Cardiac fibroblast (primary cell): ENCODE measurements around the gene OLR1.

ENCODE experiments used
- DNase-seq, 2 donors: peaks; one replicate each; pipeline versions ENCODE4 v3.0.0 to v3.0.0-alpha.2; 2010; ENCODE audit warnings: low read depth in 2 of 2
- H3K4me3 ChIP-seq, 2 donors: replicated peaks in 1 of 2; 1 replicate in 1 of 2; 2 replicates in 1 of 2; pipeline ENCODE4 v1.5.1; 2011; ENCODE audit warnings: low read depth in 2 of 2, low read length in 2 of 2, mild to moderate bottlenecking in 2 of 2, moderate library complexity in 1 of 2
- CTCF ChIP-seq: IDR thresholded peaks from one replicate; pipeline ENCODE4 v1.5.1; 2011; ENCODE audit warnings: low read depth, mild to moderate bottlenecking, low read length, inconsistent platforms

Gene OLR1

DNA sequence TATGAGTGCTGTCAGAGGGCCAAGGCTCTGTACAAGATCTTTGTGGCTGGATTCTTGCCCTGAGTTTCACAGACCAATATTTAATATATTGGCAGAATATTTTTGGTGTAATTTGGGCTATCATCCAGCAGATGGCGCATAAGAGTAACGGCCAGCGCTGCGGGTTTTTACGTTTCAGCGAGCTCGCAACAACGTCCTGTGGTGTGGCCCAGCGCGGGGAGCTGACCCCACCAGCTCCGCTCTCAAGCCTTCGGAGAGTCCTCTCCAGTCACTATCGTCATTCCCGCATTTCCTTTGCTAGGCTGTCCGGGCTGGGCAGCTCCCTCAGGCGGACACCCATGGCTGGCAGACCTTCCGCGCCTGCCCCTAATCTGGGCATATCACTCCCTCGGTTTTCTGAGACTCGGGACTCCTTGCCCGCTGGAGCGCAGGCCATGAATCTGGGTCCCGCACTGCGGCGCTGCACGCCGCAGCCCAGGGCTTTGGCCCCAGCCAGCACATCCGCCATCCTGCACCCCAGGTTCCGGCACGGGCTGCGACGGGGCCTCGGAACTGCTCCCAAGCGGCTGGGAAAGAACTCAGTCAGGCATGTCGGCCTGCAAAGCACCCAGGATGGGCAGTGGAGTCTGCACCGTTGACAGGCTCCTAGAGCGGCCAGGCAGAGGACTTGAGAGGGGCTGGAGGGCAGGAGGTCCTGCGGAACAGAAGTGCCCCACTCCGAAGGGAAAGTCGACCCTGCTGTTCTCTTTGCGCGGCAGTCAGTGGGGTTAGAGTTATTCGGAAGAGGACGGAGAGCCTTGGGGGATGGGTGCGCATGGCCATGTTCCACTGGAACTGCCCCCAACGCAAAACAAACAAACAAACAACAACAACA, 18.4 kb downstream of the OLR1 start:
- TF ChIP-seq CTCF, result peak; percentile 78
- DNase-seq, result peak; percentile 74 to 75
- peak overlapping the region; percentile 53 to 58 for H3K4me3 ChIP-seq

- no peak for DNase-seq
- no peak for TF ChIP-seq CTCF
- H3K4me3 ChIP-seq, result no peak overlapping the region
Observed at GRCh38 chr12:10151621-10152020, 20.3 kb downstream of the OLR1 start.

DNA sequence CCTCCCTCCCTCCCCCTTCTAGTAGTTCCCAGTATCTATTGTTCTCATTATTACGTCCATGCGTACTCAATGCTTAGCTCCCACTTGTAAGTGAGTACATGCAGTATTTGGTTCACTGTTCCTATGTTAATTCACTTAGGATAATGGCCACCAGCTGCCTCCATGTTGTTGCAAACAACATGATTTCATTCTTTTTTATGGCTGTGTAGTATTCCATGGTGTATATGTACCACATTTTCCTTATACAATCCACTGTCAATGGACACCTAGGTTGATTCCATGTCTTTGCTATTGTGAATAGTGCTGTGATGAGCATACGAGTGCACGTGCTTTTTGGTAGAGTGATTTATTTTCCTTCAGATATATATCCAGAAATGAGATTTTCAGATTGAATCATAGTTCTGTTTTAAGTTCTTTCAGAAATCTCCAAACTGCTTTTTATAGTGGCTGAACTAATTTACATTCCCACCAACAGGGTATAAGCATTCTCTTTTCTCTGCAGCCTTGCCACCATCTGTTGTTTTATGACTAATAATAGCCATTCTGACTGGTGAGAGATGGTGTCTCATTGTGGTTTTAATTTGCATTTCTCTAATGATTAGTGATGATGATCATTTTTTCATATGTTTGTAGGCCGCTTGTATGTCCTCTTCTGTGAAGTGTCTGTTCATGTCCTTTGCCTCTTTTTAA, 24.1 kb downstream of the OLR1 start:
- no peak for DNase-seq
- no peak overlapping the region for H3K4me3 ChIP-seq
- TF ChIP-seq CTCF, result no peak

DNA sequence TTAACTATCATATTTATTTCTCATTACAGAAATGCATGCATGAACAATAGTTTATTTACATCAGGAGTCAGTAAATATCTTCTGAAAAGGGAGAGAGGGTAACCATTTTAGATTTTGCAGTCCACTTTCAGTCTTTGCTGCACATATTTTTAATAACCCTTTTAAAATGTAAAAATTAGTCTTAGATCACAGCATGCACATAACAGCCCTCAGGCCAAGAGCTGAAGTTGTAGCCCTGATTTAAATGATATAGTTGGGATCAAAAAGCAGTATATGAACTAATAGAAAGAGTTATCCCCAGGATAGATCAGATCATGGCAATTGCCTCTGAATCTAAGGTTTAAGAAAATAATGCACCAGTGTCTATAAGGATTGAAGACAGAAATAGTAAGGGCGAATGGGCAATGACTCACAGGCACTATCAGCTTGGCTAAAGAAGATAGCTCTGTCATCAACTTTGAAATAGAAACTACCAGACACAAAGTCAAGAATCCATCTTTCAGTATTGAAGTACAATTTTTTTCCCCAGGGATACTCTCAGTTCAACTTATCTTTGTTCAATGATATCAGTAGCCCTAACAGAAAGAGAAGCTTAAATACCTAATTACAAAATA, 28.8 kb downstream of the OLR1 start:
- no peak for TF ChIP-seq CTCF
- no peak overlapping the region for H3K4me3 ChIP-seq
- peak in 1 of 2 donors; percentile 5 for DNase-seq

- peak; percentile 40 for TF ChIP-seq CTCF
- peak; percentile 61 to 75 for DNase-seq
- no peak overlapping the region for H3K4me3 ChIP-seq
Observed at GRCh38 chr12:10140001-10140400, 31.9 kb downstream of the OLR1 start.

- H3K4me3 ChIP-seq, result no peak overlapping the region
- DNase-seq, result no peak
- no peak for TF ChIP-seq CTCF
Observed at GRCh38 chr12:10136637-10137205, 35.2 kb downstream of the OLR1 start.
